RWPE1 (cell line): ENCODE measurements around the gene CCBE1.

ENCODE experiments used
- CTCF ChIA-PET: fragments of 350-600 bp; sonication (Branson Sonifier 250); formaldehyde crosslinking; extraction: SDS; loops from one replicate; lab custom pipeline; 2021; lab: Yijun Ruan, JAX
- POLR2A ChIA-PET: fragments of 400-600 bp; formaldehyde crosslinking; extraction: SDS; loops from one replicate; lab custom pipeline; 2020; ENCODE audit warnings: antibody characterized with exemption; ENCODE audit not compliant: low non-redundant PET; lab: Yijun Ruan, JAX
- DNase-seq: peaks from one replicate; pipeline ENCODE4 v3.0.0; 2012; ENCODE audit warnings: low spot score
- H3K27ac ChIP-seq: fragments of 450-650 bp; 2 replicates; pipeline ENCODE4 v1.5.1; 2017
- TF ChIP-seq, protein P1 (sequence below): fragments of 450-650 bp; conservative IDR thresholded peaks from 2 replicates; pipeline ENCODE4 v1.5.1; 2017; ENCODE audit warnings: low read depth, mild to moderate bottlenecking

The CCBE1 gene

DNA sequence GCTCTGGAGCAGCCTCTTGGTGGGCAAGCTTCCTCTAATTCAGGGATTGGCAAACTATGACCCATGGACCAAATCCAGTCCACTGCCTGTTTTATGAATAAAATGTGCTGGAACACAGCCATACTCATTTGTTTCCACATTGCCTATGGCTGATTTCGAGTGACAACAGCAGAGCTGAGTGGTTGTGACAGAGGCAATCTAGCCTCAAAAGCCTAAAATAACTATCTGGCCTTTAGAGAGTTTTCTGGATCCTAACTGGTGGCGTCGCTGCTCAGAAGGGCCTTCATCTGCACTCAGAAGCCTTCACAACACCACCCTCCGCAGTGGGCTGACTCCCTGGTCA is 147.1 kb downstream of the CCBE1 start:
- ChIA-PET POLR2A (no interaction called here), CTCF (no interaction called here)
- no peak overlapping the region for H3K27ac ChIP-seq
- no peak for DNase-seq
- TF ChIP-seq, protein P1, sequence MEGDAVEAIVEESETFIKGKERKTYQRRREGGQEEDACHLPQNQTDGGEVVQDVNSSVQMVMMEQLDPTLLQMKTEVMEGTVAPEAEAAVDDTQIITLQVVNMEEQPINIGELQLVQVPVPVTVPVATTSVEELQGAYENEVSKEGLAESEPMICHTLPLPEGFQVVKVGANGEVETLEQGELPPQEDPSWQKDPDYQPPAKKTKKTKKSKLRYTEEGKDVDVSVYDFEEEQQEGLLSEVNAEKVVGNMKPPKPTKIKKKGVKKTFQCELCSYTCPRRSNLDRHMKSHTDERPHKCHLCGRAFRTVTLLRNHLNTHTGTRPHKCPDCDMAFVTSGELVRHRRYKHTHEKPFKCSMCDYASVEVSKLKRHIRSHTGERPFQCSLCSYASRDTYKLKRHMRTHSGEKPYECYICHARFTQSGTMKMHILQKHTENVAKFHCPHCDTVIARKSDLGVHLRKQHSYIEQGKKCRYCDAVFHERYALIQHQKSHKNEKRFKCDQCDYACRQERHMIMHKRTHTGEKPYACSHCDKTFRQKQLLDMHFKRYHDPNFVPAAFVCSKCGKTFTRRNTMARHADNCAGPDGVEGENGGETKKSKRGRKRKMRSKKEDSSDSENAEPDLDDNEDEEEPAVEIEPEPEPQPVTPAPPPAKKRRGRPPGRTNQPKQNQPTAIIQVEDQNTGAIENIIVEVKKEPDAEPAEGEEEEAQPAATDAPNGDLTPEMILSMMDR = no peak

DNA sequence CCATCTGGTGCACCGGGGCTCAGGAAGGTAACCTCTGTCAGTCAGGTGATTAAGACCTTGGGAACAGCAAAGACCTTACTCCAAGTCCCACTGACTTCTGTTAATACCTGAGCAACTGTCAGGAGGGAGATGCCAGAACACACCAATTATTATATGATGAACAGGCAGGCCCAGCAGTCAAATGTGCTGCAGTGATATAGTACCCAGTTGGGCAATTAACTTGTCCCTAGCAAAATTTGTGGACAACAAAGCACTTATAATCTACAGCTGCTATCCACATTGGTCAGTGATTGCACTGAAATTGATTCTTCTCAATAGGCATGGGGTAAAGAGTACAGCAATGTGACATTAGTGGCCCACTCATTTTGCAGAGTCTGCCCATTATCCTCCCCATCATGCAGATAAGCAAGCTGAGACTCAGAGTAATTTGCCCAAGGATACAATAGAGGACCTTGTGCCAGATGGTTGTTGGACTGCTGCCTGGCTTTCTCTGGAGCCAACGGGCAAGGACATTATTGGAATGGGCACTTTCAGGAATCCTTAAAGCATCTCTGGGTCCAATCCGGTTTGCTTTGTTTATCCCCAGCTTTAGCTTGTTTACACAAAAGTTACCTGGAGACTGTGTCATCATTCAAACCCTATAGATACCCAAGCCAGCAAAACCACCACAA is 147.6 kb downstream of the CCBE1 start:
- DNase-seq = no peak
- H3K27ac ChIP-seq = no peak overlapping the region
- POLR2A ChIA-PET = no interaction called here
- TF ChIP-seq, protein P1 = no peak
- CTCF ChIA-PET = no interaction called here

DNA sequence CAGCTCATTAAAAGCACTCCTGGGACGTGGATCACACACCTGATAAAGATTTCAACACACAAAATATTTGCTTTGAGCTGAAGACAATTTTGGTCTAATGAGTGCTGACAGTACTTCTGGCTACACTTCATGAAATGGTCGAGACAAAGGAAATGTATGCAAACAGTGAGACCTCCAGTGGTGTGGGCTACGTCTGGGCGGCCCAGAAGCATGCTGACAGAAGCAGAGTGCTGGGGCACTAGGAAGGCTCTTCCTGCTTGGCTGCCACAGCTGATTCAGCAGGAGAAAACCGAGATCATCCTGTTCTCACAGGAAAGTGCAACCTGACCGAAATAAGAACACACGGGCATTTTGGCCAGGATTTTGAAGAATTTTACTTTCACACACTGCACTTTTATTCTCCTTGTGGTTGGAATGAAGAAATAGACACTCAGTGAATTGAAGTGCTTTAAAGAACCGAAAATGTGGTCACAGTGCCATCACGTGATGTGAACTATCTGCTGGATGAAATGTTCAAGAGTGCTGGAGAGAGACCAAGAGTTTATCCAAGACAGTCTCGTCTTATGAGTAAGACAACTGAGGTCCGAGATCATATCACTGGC is 149.5 kb downstream of the CCBE1 start:
- H3K27ac ChIP-seq = no peak overlapping the region
- ChIA-PET CTCF (no interaction called here), POLR2A (no interaction called here)
- TF ChIP-seq, protein P1 = no peak
- DNase-seq = no peak

DNA sequence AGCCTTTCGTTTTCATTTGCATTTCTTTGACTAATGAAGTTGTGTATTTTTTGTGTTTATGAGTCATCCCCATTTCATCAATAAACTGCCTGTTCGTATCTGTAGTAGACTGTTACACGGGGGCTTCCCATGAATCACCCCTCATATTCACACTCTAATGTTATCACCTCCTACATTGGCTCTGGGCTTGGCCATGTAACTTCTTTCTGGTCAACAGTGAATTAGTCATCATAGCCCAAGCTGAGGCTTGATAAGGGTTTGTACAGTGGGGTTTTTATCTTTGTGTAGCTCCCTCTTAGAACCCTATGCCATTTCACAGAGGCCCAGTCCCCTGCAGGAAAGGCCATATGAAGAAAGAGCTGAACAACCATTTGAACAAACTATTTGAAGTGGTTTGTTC is 151.0 kb downstream of the CCBE1 start:
- POLR2A ChIA-PET = no interaction called here
- peak; percentile 3 for DNase-seq
- CTCF ChIA-PET = no interaction called here

DNA sequence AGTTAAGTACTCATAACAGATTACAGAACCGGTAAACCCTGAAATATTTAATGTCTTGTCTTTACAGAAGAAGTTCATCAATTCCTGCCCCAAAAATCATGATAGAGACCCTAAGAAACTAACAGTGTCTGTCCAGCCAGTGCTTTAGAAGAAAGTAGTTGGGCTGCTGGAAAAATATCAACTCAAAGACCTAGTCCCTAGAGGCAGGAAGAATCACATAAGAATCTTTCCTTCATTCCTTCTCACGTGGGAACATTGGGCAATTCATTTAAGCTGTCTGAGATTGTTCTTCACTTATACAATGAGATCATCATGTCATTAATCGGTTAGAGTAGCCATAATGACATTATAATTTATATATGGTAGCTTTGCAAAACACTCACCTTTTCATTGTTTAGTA is 156.4 kb downstream of the CCBE1 start:
- ChIA-PET POLR2A (no interaction called here), CTCF (no interaction called here)
- no peak overlapping the region for H3K27ac ChIP-seq
- TF ChIP-seq, protein P1 = no peak
- no peak for DNase-seq

More for the DNA sequence above, 151.0 kb downstream of the CCBE1 start:
- TF ChIP-seq, protein P1 = no peak
- no peak overlapping the region for H3K27ac ChIP-seq

DNA sequence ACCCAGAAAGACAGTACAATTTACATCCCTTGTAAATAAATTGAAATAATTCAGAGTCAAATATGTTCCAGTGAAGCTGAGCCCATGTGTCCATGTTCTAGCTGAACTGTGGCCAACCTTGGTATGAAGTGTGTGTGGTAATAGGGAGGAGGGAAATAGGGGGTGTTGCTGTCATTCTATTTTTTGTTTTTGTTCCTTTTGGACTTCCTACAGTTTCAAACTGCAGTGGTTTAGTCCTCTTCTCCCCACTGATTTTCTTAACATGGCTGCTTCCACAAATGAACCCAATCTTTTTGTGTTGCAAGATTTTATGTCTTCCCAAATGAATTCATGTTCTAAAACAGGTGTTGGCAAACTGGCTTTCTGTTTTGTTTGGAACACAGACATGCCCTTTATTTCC is 156.9 kb downstream of the CCBE1 start:
- no peak overlapping the region for H3K27ac ChIP-seq
- ChIA-PET POLR2A (no interaction called here), CTCF (no interaction called here)
- TF ChIP-seq, protein P1 = no peak
- no peak for DNase-seq
